ENCODE measurements around the gene HSH2D. TPM values are rescaled to one million over a fixed set of nuclear protein-coding genes. Genes with fewer than 3 reads are reported as not detected.
A peak's percentile ranks its signal among the peaks of the same experiment; 100 is the strongest.

The HSH2D gene
- total RNA-seq, 1 donor from 2014 or later = not detected

DNA sequence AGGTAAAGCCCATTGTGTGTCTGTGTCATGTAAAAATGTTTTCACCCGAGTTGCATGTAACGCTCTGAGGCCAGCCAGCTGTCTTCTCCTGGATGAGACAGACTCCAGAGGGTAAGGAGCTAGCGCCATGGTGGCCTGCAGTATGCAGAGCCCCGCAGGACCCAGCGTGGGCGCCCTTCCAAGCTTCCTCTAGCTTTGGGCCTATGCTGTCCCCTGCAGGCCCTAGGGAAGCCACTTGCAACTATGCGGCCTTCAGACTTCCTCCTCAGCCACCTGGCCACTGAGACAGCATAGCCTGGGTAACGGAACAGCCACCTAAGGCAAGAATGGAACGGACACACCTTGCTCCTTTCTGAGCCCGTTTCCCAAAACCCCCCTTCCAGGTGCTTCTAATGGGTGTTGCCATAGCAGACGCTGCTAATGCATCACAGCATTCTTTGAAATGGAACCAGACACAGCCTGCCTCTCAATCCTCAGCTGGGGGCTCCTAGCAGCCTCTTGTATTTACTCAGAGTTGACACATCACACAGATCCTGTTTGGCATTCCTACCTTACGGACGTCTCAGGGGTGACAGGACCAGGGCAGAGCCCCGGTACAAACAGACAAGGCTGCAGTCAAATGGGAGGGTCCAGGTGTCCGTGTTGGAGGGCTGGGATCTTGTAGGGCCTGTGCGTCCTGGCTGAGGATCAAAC is 47.9 kb downstream of the HSH2D start:
- DNase-seq (ENCODE audit: low read depth in 2 of 2) = no peak

DNA sequence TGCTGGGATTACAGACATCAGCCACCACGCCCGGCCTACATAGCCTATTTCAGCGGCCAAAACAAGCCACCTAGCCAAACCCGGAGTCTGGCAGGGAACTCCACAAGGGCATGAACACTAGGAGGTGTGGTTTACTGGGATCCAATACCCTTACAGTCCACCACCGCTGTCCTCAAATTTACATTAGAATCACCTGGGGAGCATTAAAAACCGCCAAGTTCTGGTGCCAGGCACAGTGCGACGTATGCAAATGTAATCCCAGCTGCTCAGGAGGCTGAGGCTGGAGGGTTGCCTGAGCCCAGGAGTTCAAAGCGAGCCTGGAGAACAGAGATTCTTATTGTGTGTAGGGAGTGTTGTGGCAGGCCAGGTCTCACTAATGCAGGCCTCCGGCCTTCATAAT is 50.0 kb downstream of the HSH2D start:
- no peak for DNase-seq (ENCODE audit: low read depth in 2 of 2)

DNA sequence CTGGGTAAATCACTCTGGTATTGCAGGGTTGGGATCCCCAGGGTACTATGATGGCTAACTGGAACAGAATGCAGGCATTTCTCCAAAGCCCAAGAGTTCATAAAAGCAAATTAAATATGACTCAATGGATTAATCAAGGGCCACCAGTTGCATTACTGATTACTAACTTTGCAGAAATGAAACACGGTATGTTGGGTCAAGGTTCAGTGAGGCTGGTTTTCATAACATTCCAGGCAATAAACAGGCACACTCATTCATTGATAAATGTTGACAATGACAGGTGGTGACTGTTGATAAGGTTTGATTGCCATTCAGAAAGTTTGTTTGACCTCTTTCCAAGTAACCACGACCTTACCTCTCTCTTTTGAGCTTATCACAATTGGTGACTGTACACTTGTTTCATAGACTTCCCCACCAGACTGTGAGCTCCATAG is 53.7 kb downstream of the HSH2D start:
- peak in 1 of 2 donors; percentile 28 for DNase-seq (ENCODE audit: low read depth in 2 of 2)

DNA sequence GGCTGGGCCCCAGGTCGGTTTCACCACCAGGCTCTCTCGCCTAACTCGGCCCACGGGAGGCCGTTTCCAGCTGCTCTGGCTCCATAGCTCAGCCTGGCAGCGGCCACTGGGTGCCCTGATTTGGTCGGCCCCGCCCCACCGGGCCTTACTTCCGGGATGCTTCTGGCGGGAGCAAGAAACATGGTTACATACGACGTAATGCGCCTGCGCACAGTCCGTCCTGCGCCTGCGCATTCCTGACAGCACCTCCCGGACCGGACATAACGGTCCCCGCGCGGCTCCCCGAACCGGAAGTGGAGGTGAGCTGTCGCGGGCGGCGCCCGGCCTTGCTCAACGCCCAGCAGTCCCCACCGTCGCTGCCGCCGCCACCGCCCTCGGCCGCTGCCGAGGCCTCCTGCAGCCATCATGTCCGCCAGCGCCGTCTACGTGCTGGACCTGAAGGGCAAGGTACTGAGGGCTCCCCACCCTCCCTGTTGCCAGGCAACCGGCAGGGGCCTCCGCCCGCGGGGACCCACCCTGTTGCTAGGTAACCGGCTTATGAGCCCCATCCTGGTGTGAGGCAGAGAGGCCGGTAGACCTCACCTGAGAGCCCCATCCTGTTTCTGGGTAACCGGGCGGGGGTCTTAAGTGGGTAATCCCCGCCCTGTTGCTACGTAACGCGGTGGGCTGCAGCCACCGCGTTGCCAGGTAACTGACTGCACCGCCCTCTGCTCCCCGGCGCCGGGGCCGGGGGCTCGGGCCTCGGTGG is 54.3 kb downstream of the HSH2D start, which contains the start of gene AP1M1:
TSS of gene AP1M1 (plus strand) at position 290 of the 748 bp plus-strand sequence. CDS start at position 406, 116 bp downstream.
- peak; percentile 97 to 98 for DNase-seq (ENCODE audit: low read depth in 2 of 2)

DNA sequence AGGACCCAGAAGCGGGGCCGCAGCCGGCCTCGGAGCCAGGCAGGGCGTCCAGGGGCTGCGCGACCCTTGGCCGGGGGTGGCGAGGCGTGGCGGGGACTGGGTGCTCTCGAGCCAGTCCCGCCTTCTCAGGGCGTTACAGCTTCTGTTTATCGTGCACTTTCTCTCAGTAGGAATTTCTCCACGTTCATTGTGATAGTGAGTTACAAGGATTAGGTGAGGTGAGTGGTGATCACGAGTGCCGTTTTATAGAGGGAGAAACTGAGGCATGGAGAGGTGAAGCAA is 54.8 kb downstream of the HSH2D start:
- DNase-seq (ENCODE audit: low read depth in 2 of 2) = no peak

DNA sequence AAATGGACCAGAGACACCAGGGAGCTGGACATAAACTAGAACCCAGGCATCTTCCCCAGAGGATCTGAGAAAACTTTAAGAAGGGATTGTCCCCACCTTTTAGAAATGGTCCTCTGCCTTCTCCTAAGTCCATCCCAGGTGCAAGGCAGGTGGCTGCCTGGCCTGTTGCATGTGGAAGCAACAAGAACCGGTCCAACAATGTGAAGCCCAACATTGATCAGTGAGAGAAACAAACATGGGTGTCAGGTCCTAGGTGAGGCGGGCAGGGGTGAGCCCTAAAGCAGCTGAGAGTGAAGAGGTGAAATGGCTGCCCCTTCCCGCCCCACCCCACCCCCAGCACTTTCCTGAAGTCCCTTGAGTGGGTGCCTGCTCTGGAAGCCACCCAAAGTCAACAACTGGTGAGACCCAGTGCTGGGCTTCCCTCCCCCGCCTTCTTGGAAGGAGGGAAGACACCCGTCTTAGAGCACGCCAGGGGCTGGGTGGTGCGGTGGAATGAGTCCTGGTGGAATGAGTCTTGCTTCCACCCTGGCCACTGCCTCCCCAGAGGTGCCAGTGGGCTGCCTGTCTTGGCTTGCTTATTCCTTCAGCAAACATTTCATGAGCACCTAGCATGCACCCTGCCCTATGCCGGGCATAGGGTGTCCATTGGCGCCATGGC is 55.9 kb downstream of the HSH2D start:
- no peak for DNase-seq (ENCODE audit: low read depth in 2 of 2)

DNA sequence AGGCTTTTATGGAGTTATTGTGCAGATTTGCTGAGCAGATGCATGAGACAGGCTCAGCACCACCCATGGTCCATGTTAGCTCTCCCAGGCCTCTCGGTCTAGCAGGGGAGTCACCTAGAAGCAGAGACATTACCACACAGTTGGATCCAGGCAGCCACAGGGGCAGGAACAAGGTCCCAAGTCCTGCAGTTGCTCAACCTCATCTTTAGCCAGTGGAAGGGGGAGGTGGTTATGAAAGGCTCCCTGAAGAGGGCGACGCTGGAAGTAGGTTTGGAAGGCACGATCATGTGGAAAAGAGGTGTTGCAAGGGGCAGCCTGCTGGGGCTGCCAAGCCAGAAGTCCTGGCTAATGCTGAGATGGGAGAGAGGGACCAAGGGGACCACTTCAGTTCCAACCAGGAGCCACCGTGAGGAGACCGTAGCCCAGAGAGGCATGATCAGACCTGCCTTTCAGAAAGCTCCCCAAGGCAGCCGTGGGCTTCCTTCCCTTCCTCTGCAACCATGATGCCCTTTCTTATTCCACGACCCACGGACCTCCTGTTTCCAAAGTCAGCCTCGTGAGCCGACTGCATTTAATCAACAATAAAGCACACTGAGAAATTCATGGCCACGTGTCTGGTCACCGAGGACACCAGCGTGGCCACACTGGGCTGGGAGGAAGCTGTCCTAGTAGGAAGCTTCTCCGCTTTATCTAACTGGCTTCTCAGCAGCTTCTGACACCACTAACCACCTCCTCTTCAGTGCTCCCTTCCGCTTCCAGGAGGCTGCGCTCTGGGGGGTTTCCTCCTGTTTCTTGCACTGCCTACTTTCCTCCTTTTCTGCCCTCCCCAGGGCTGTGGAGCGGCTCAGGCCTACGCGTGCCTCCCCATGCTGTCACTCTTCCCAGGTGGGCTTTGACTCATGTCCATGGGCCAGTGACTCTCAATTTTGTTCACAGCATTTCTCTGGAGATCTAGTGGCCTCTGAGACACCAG is 56.8 kb downstream of the HSH2D start:
- DNase-seq (ENCODE audit: low read depth in 2 of 2) = peak in 1 of 2 donors; percentile 15

- no peak for DNase-seq (ENCODE audit: low read depth in 2 of 2)
Measured at GRCh38 chr19:16201011-16201391, 57.5 kb downstream of the HSH2D start.

DNA sequence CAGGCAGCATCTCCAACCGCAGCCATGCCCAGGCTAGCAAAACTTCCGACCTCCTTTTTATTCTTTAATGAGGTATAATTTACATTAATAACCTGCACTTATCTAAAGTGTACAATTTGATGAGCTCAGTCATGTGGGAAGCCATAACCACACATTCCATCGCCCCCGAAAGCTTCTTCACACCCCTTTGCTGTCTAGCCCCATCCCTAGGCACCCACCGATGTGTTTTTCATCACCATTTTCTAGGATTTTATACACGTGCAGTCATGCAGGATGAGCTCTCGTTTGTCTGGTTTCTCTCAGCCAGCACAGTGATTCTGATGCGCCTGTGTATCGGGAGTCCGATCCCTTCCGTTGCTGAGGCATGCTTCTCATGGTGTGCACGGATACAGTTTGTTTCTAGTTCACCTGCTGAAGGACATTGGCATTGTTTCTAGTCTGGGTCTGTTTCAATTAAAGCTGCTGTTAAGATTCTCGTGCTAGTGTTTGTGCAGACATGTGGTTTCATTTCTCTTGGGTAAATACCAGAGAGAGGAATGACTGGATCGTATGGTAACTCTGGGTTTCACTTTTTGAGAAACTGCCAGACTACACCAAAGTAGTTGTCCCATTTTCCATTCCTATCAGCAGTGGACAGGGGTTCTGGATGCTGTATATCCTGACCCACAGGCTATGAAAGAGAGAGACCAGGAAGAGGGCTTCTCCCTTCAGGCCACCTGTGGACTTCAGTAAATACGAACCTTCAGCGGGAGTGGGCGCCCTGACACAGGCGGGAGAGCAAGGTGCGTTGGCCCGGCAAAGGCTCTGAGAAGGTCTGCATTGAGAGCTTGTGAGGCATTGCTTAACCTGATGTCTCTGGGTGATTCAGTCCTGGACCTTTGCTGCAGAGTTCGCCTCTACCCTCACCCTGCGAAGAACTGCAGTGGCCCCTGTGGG is 59.1 kb downstream of the HSH2D start:
- DNase-seq (ENCODE audit: low read depth in 2 of 2) = no peak

- DNase-seq (ENCODE audit: low read depth in 2 of 2) = no peak
Measured at GRCh38 chr19:16203256-16204004, 59.9 kb downstream of the HSH2D start.

DNA sequence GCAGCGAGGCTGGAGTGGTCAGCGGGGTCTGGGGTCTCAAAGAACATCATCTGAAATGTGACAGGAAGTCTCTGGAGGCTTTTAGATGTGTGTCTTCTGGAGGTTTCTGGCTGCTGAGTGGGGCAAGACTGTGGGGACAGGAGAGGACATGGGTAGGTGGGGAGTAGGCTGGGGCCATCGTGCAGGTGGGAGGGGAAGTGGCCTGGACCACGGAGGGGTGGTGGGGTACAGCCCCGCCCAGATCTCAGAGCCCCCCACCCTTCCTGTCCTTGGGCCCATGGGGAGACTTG is 60.5 kb downstream of the HSH2D start:
- DNase-seq (ENCODE audit: low read depth in 2 of 2) = no peak

DNA sequence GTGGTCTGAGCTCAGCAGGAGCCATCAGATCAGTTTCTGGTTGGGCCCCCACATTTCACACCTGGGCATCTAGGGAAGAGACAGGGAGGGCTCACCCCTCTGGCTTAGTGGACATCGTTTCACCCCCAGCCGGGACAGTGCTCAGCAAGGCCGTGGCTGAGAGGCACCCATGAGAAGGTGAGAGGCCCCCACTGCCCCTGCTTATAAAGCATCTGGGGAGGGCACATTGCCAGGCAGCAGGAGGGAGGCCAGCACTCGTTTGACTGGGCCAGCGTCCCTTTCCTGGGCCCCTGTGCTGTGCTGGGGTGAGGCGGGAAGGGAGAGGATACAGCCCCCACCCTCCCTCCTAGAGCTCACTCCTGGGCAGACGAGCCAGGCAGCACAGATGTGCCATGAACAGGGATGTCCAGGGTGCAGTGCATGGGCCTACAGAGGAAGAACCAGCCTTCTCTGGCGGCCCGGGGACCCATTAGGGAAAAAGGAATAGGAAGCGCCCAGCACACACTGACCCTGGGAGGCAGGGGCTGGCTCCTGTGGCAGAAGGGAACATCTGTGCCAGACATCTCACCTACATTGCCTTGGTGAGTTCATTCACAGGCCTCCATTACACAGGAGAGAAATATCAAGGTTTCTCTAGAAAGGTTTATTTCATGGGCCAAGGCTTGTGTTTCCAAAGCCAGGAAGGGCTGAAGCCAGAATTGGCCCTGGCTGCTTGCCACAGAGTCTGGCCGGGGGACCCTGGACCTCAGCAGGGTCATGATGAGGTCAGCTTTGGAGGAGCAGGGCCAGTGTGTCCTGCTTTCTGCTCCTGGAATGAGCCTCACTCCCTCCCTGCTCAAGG is 61.9 kb downstream of the HSH2D start:
- no peak for DNase-seq (ENCODE audit: low read depth in 2 of 2)

DNA sequence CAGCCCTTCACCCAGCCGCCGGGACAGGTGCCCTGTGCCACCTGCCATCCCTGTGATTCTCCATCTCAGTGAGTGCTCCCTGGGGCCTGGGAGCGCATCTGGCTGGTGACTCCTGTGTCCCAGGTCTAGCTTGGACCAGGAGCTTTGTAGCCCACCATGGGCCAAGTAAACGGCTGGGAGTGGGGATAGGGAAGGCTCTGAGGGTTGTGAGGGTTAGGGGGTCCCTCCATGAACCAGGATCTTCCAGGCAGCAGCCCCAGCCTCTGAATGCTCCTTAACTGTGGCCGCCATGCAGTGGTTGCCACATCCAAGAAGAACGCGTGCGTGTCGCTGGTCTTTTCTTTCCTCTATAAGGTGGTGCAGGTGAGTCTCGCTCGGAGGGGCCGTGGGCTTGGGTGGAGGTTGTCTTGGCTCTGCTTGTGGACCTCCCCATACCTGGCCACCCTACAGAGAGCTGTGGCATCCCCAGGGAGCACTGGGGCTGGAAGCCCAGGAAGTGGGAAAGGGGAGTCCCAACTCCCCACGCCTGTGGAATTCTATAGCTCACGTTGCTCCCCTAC is 62.6 kb downstream of the HSH2D start:
- no peak for DNase-seq (ENCODE audit: low read depth in 2 of 2)

DNA sequence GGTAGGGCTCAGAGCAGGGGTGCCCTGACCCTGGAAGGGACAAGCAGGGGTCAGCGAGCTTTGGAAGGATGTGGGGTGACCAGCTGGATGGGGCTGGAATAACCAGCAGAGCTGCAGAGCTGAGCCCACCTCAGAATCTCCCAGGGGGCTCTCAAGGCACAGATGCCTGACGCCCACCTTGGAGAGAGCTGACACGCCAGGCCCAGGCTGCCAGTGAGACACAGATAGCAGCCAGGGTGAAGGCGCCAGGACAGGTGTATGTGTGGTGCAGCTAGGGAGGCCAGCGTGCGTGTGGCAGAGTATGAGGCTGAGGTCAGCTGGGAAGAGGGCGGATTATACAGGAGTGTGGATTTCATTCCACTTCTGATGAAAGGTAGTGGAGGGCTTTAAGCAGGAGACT is 63.2 kb downstream of the HSH2D start:
- no peak for DNase-seq (ENCODE audit: low read depth in 2 of 2)

DNA sequence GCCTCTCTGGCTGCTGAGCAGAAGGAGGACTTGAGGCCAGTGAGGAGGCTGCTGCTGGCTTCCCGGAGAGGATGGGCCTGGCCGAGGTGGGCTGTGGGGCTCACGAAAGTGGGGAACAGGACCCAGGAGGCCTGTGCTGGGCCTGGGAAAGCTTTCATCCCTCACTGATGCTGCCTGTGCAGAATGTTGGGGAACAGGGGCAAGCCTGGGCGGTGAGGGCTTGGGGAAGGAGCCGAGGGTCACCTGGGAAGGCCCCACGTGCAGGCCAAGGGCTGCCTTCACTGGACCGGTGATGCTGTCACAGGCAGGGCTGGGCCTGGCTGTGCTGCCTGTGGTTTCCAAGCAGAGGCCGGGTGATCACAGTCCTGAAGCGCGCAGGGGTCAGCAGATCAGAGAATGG is 63.6 kb downstream of the HSH2D start:
- DNase-seq (ENCODE audit: low read depth in 2 of 2) = no peak

- DNase-seq (ENCODE audit: low read depth in 2 of 2) = no peak
Measured at GRCh38 chr19:16207490-16208025, 64.1 kb downstream of the HSH2D start.

Measured in lung microvascular endothelial cell (primary cell).